Measurements from ENCODE around the gene PWP2.

PWP2 gene

DNA sequence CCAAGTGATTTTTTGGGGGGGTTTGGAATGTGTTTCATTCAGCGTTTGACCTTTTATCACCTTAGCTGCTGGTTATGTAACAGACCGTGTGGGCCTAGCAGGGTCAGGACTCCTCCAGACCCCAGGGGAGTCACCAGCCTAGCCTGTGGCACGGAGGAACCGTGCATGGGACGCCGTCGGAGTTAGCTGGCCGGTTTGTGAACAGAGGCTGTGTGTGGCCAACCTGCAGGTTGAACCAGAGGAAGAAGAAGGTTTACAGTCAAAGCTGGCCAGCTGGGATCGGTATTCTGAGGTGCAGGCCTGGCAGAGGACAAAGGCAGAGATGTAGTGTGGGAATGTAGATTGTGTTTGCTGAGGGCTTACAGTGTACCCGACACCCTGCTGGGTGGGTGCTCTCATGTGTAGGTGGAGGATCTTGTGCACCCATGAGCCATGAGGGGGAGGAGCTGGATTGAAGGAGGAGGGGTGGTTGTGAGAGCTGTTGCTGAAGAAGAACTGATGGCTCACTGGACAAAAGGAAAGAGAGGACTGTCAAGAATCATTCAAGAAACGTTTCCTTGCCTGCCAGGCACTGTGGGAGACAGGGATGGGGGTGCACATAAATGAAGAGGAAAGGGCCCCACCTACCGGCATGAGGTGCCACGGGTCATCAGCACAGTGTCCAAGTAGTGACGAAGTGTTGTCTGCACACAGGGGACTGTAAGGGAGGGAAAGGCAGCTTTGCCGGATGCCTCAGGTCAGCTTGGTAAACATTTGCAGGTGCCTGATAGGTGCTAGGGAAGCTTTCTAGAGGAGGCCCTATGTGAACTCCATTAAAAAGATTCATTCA lies 40.0 kb upstream of the PWP2 start:
- ATAC-seq (ENCODE audit: low read depth) (no peak), DNase-seq (ENCODE audit: low spot score) (no peak)
- no peaks in the 10 kb centered on the region for H3K27me3 ChIP-seq (ENCODE audit: insufficient read depth, poor library complexity, severe bottlenecking)
- H3K4me1 ChIP-seq (ENCODE audit: insufficient read depth, poor library complexity, severe bottlenecking) = no peaks in the 10 kb centered on the region
- no peak overlapping the region for H3K27ac ChIP-seq (ENCODE audit: poor library complexity, severe bottlenecking)
- TF ChIP-seq, protein P1, sequence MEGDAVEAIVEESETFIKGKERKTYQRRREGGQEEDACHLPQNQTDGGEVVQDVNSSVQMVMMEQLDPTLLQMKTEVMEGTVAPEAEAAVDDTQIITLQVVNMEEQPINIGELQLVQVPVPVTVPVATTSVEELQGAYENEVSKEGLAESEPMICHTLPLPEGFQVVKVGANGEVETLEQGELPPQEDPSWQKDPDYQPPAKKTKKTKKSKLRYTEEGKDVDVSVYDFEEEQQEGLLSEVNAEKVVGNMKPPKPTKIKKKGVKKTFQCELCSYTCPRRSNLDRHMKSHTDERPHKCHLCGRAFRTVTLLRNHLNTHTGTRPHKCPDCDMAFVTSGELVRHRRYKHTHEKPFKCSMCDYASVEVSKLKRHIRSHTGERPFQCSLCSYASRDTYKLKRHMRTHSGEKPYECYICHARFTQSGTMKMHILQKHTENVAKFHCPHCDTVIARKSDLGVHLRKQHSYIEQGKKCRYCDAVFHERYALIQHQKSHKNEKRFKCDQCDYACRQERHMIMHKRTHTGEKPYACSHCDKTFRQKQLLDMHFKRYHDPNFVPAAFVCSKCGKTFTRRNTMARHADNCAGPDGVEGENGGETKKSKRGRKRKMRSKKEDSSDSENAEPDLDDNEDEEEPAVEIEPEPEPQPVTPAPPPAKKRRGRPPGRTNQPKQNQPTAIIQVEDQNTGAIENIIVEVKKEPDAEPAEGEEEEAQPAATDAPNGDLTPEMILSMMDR (IDR thresholded peaks at IDR 0.05; ENCODE audit: poor library complexity, severe bottlenecking) = no peak
- H3K9me3 ChIP-seq (ENCODE audit: severe bottlenecking) = no peaks in the 10 kb centered on the region
- H3K36me3 ChIP-seq (ENCODE audit: low read depth) = peaks cover 45% of the 10 kb centered on the region
- no peak overlapping the region for H3K4me3 ChIP-seq (ENCODE audit: severe bottlenecking)

DNA sequence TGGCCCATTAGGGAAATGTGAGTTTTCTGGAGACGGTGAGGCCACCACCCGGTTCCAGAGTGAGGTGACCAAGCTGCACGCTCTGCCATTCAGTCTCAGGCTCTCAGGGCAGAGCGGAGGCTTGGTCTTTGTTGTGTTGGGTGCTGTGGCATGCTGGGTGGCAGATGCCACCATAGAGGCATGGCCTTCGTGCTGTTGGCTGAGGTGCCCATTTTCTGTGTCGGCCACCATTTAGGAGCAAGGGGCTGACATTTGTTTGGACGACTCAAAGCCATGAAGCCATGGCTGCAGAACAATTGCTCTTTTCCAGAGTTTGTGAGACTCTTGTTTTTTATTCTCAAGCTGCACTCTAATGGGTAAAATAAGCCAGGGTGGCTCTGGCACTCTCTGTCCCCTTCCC lies 36.8 kb upstream of the PWP2 start:
- Histone ChIP-seq H3K27me3 (ENCODE audit: insufficient read depth, poor library complexity, severe bottlenecking) (no peaks in the 10 kb centered on the region), H3K4me3 (ENCODE audit: severe bottlenecking) (no peak overlapping the region), H3K36me3 (ENCODE audit: low read depth) (peaks cover 42% of the 10 kb centered on the region), H3K9me3 (ENCODE audit: severe bottlenecking) (no peaks in the 10 kb centered on the region), H3K4me1 (ENCODE audit: insufficient read depth, poor library complexity, severe bottlenecking) (no peaks in the 10 kb centered on the region), H3K27ac (ENCODE audit: poor library complexity, severe bottlenecking) (no peak overlapping the region)
- TF ChIP-seq, protein P1 (IDR thresholded peaks at IDR 0.05; ENCODE audit: poor library complexity, severe bottlenecking) = no peak
- no peak for ATAC-seq (ENCODE audit: low read depth)
- DNase-seq (ENCODE audit: low spot score) = no peak

DNA sequence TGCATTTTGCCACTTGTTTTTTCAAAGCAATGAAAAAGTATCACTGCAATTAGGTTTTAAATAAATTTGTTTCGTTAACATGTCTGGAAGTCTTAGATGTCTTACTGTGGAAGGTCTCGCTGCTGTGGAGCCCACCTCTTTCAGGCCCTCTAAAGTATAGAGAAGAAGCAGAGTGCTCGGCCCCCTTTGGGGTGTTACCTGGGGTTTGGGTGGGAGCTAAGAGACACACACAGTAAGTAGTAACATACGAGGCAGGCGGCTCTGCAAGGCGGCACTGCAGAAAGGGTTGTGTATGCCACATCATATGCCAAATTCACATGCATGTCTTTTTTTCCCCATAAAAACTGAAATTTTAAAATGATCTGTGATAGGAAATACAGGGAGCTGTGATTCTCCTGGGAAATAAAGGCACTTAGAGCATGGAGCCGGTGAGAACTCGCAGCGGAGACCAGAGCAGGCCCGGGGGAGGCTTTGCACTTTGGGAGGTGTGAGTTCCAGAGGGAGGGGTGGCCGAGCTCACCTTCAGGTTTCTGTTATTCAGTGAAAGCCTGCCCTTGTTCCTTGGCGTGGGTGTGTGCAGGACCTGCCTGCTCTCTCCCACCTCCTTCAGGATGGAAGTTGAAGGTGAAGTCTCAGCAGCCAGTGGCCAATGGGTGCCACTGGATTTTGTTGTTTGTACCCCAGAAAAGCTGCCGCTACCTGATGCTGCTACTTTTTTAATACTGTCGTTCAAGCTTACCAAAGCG lies 35.7 kb upstream of the PWP2 start:
- Histone ChIP-seq H3K9me3 (ENCODE audit: severe bottlenecking) (no peaks in the 10 kb centered on the region), H3K4me1 (ENCODE audit: insufficient read depth, poor library complexity, severe bottlenecking) (no peaks in the 10 kb centered on the region), H3K36me3 (ENCODE audit: low read depth) (peaks cover 48% of the 10 kb centered on the region), H3K27ac (ENCODE audit: poor library complexity, severe bottlenecking) (no peak overlapping the region), H3K27me3 (ENCODE audit: insufficient read depth, poor library complexity, severe bottlenecking) (no peaks in the 10 kb centered on the region), H3K4me3 (ENCODE audit: severe bottlenecking) (no peak overlapping the region)
- TF ChIP-seq, protein P1 (IDR thresholded peaks at IDR 0.05; ENCODE audit: poor library complexity, severe bottlenecking) = no peak
- DNase-seq (ENCODE audit: low spot score) = no peak
- no peak for ATAC-seq (ENCODE audit: low read depth)

DNA sequence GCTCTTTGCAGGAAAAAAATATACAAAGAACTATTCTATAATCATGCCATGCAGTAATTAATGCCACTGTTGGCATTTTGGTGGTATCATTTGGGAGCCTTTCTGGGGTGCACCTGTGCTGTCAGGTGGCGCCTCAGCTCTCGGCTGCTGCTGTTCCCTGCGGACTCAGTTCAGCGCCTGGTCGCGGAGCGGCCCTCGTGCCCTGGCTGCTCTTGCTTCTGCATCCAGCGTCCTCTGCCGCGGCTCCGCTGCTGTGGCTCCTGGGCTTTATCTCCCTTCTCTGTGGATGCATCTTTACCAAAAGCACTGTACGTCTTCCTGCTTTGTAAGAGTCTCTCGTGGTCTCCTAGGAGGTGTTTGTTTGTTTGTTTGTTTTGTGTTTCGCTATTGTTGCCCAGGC lies 35.1 kb upstream of the PWP2 start:
- Histone ChIP-seq H3K4me1 (ENCODE audit: insufficient read depth, poor library complexity, severe bottlenecking) (no peaks in the 10 kb centered on the region), H3K27ac (ENCODE audit: poor library complexity, severe bottlenecking) (no peak overlapping the region), H3K27me3 (ENCODE audit: insufficient read depth, poor library complexity, severe bottlenecking) (no peaks in the 10 kb centered on the region), H3K9me3 (ENCODE audit: severe bottlenecking) (no peaks in the 10 kb centered on the region), H3K36me3 (ENCODE audit: low read depth) (peaks cover 48% of the 10 kb centered on the region), H3K4me3 (ENCODE audit: severe bottlenecking) (no peak overlapping the region)
- DNase-seq (ENCODE audit: low spot score) (no peak), ATAC-seq (ENCODE audit: low read depth) (no peak)
- TF ChIP-seq, protein P1 (IDR thresholded peaks at IDR 0.05; ENCODE audit: poor library complexity, severe bottlenecking) = no peak

Measured in RWPE2 (cell line).